ENCODE data around the gene AFMID. TPM values are rescaled to one million over a fixed set of nuclear protein-coding genes. Genes with fewer than 3 reads are reported as not detected.

AFMID gene
- total and polyA plus RNA-seq, 2 of the 13 experiments (the other 11 are each of a cell fraction or from before 2014, with no cell fraction given), result 249 to 270 TPM

GRCh38 chr17:78186692-78187595 lies at the start of gene AFMID, which contains the start of gene TK1 (continued):
- peak in 1 of 2 experiments; percentile 70; a peak in 1 of 4 replicates for TF ChIP-seq REST (IDR thresholded peaks at IDR 0.05; ENCODE audit: borderline replicate concordance in 1 of 2, low read depth in 1 of 2, low read length in 2 of 2)
- TF ChIP-seq ISL2 (CRISPR knock-in tag; IDR thresholded peaks at IDR 0.05), result peak; percentile 60; the same call in 1 of the 2 replicates
- TF ChIP-seq STAG1 (CRISPR knock-in tag; IDR thresholded peaks at IDR 0.05), result peak; percentile 60
- peak; percentile 66; the same call in 1 of the 2 replicates for TF ChIP-seq ARID3A (IDR thresholded peaks at IDR 0.05; ENCODE audit: low read depth, low read length)
- peak; percentile 36; the same call in 1 of the 2 replicates for TF ChIP-seq MYNN (CRISPR knock-in tag; IDR thresholded peaks at IDR 0.05; ENCODE audit: low read depth)
- peak; percentile 70 to 87; a peak in 3 of 4 replicates for TF ChIP-seq HMGXB4 (CRISPR knock-in tag; IDR thresholded peaks at IDR 0.05; ENCODE audit: borderline replicate concordance in 1 of 2, low read depth in 1 of 2)
- peak; percentile 98 for TF ChIP-seq BRF2 (CRISPR knock-in tag; IDR thresholded peaks at IDR 0.05)
- TF ChIP-seq RFXANK (CRISPR knock-in tag; IDR thresholded peaks at IDR 0.05), result peak; percentile 85
- TF ChIP-seq ZNF253 (CRISPR knock-in tag; IDR thresholded peaks at IDR 0.05; ENCODE audit: borderline replicate concordance), result peak; percentile 99
- TF ChIP-seq HNRNPK (IDR thresholded peaks at IDR 0.05; ENCODE audit: low read depth, low read length, poor library complexity, severe bottlenecking), result peak; percentile 98
- TF ChIP-seq ZNF784 (CRISPR knock-in tag; IDR thresholded peaks at IDR 0.05; ENCODE audit: borderline replicate concordance), result peak; percentile 56
- peak; percentile 94 for TF ChIP-seq YEATS2 (CRISPR knock-in tag; IDR thresholded peaks at IDR 0.05; ENCODE audit: borderline replicate concordance)
- TF ChIP-seq TARDBP (CRISPR knock-in tag; IDR thresholded peaks at IDR 0.05), result peak; percentile 98
- TF ChIP-seq ZNF800 (CRISPR knock-in tag; IDR thresholded peaks at IDR 0.05), result 0 out of 2 replicates have a peak, but pooled peaks have one; percentile 35

All from HepG2 (cell line).